GM19240 (cell line): ENCODE results near the gene ZNF831.

Experiments used
- DNase-seq: peaks from one replicate; pipeline ENCODE4 v3.0.0; 2011; ENCODE audit warnings: low spot score; ENCODE audit not compliant: insufficient read length

The ZNF831 gene

GRCh38 chr20:59179988-59180387 lies 16.4 kb downstream of the ZNF831 start:
- no peak for DNase-seq

GRCh38 chr20:59181936-59182335 lies 18.3 kb downstream of the ZNF831 start:
- DNase-seq: no peak

- no peak for DNase-seq
These were observed 18.9 kb downstream of the ZNF831 start for GRCh38 chr20:59182401-59183044.

- DNase-seq: no peak
These were observed 20.1 kb downstream of the ZNF831 start for GRCh38 chr20:59183751-59184150.

GRCh38 chr20:59184880-59185447 lies 21.3 kb downstream of the ZNF831 start:
- DNase-seq: no peak

- no peak for DNase-seq
These were observed 22.2 kb downstream of the ZNF831 start for GRCh38 chr20:59185809-59186208.

- DNase-seq: no peak
These were observed 26.8 kb downstream of the ZNF831 start for GRCh38 chr20:59190466-59190865.

- DNase-seq: no peak
These were observed 27.6 kb downstream of the ZNF831 start for GRCh38 chr20:59191036-59191755.

GRCh38 chr20:59191756-59192532 lies 28.3 kb downstream of the ZNF831 start:
- DNase-seq: no peak

GRCh38 chr20:59192533-59192896 lies 28.9 kb downstream of the ZNF831 start:
- no peak for DNase-seq

GRCh38 chr20:59193325-59193724 lies 29.7 kb downstream of the ZNF831 start:
- DNase-seq: no peak

GRCh38 chr20:59194023-59194935 lies 30.7 kb downstream of the ZNF831 start:
- DNase-seq: no peak

- no peak for DNase-seq
These were observed 31.8 kb downstream of the ZNF831 start for GRCh38 chr20:59195316-59195993.

GRCh38 chr20:59204165-59204894 lies 40.7 kb downstream of the ZNF831 start:
- no peak for DNase-seq

GRCh38 chr20:59205044-59205443 lies 41.4 kb downstream of the ZNF831 start:
- DNase-seq: no peak

- DNase-seq: no peak
These were observed 43.6 kb downstream of the ZNF831 start for GRCh38 chr20:59207235-59207634.

- peak; percentile 79 for DNase-seq
These were observed 44.2 kb downstream of the ZNF831 start for GRCh38 chr20:59207742-59208357.

- DNase-seq: no peak
These were observed 46.6 kb downstream of the ZNF831 start for GRCh38 chr20:59210186-59210585.

- no peak for DNase-seq
These were observed 47.7 kb downstream of the ZNF831 start for GRCh38 chr20:59211208-59211765.
